GM10266 (cell line): ENCODE data around the gene ABCG8.

ENCODE experiments used
- DNase-seq: peaks from one replicate; pipeline ENCODE4 v3.0.0; 2012; ENCODE audit errors: extremely low spot score
- CTCF ChIP-seq: IDR thresholded peaks from 2 replicates; pipeline ENCODE4 v1.5.1; 2012; ENCODE audit warnings: mild to moderate bottlenecking, low read depth; ENCODE audit not compliant: control insufficient read depth, insufficient read depth; ENCODE audit errors: missing control alignments

Gene ABCG8

GRCh38 chr2:43824951-43825493 lies 13.7 kb upstream of the ABCG8 start:
- no peak for TF ChIP-seq CTCF
- no peak for DNase-seq

- DNase-seq: no peak
- no peak for TF ChIP-seq CTCF
These were observed 12.9 kb upstream of the ABCG8 start for GRCh38 chr2:43825841-43826240.

GRCh38 chr2:43826305-43827250 lies 12.2 kb upstream of the ABCG8 start:
- TF ChIP-seq CTCF: no peak
- no peak for DNase-seq

GRCh38 chr2:43831543-43832294 lies 7.1 kb upstream of the ABCG8 start:
- no peak for DNase-seq
- TF ChIP-seq CTCF: no peak

- TF ChIP-seq CTCF: no peak
- DNase-seq: no peak
These were observed 6.3 kb upstream of the ABCG8 start for GRCh38 chr2:43832457-43832856.

GRCh38 chr2:43837033-43837432 lies 1.7 kb upstream of the ABCG8 start:
- DNase-seq: no peak
- no peak for TF ChIP-seq CTCF
